ENCODE results near the gene ENPP1. TPM values are rescaled to one million over a fixed set of nuclear protein-coding genes. Genes with fewer than 3 reads are reported as not detected.

The ENPP1 gene
- total RNA-seq, 1 experiment from 2014 or later = 4.1 TPM

GRCh38 chr6:131877999-131878789, 70.4 kb downstream of the ENPP1 start:
- Histone ChIP-seq H3K9me3 (ENCODE audit: insufficient read depth, low read depth) (no peaks in the 10 kb centered on the region; the same call in 1 of the 2 replicates), H3K36me3 (ENCODE audit: low read depth) (no peaks in the 10 kb centered on the region), H3K4me3 (no peak overlapping the region), H2AFZ (no peak overlapping the region), H3K4me2 (no peak overlapping the region), H3K4me1 (replicated peaks; ENCODE audit: insufficient read depth) (no peaks in the 10 kb centered on the region), H3K27ac (no peak overlapping the region), H4K20me1 (ENCODE audit: insufficient read depth) (no peaks in the 10 kb centered on the region), H3F3A (ENCODE audit: insufficient read depth, low read depth) (no peaks in the 10 kb centered on the region), H3K27me3 (ENCODE audit: insufficient read depth, low read depth) (no peaks in the 10 kb centered on the region), H3K9me2 (ENCODE audit: insufficient read depth) (no peaks in the 10 kb centered on the region), H3K79me2 (ENCODE audit: low read depth) (no peaks in the 10 kb centered on the region)
- TF ChIP-seq, protein P1, sequence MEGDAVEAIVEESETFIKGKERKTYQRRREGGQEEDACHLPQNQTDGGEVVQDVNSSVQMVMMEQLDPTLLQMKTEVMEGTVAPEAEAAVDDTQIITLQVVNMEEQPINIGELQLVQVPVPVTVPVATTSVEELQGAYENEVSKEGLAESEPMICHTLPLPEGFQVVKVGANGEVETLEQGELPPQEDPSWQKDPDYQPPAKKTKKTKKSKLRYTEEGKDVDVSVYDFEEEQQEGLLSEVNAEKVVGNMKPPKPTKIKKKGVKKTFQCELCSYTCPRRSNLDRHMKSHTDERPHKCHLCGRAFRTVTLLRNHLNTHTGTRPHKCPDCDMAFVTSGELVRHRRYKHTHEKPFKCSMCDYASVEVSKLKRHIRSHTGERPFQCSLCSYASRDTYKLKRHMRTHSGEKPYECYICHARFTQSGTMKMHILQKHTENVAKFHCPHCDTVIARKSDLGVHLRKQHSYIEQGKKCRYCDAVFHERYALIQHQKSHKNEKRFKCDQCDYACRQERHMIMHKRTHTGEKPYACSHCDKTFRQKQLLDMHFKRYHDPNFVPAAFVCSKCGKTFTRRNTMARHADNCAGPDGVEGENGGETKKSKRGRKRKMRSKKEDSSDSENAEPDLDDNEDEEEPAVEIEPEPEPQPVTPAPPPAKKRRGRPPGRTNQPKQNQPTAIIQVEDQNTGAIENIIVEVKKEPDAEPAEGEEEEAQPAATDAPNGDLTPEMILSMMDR (conservative IDR thresholded peaks at IDR 0.05) = no peak
- no peak for TF ChIP-seq EZH2 (IDR thresholded peaks at IDR 0.05; ENCODE audit: low read depth)
- intact Hi-C loops (cut with micrococcal nuclease; ENCODE audit: unreplicated experiment) = no loop called here
- no peak for DNase-seq
- POLR2A ChIA-PET (ENCODE audit: unreplicated experiment) = no interaction called here
- CTCF ChIA-PET = no interaction called here
- no TSS peak for BruUV-seq (replicated peaks)

- DNase-seq = no peak
- intact Hi-C loops (cut with micrococcal nuclease; ENCODE audit: unreplicated experiment) = no loop called here
- CTCF ChIA-PET = no interaction called here
- no peak overlapping the region; the same call in 1 of the 2 replicates for H2AFZ ChIP-seq
- POLR2A ChIA-PET (ENCODE audit: unreplicated experiment) = no interaction called here
- no peaks in the 10 kb centered on the region for H4K20me1 ChIP-seq (ENCODE audit: insufficient read depth)
- TF ChIP-seq, protein P1 (conservative IDR thresholded peaks at IDR 0.05) = no peak
- TF ChIP-seq EZH2 (IDR thresholded peaks at IDR 0.05; ENCODE audit: low read depth) = no peak
- no peak overlapping the region for H3K4me3 ChIP-seq
- H3K9me3 ChIP-seq (ENCODE audit: insufficient read depth, low read depth) = no peaks in the 10 kb centered on the region
- H3K36me3 ChIP-seq (ENCODE audit: low read depth) = no peaks in the 10 kb centered on the region
- H3K4me2 ChIP-seq = no peak overlapping the region
- no peaks in the 10 kb centered on the region for H3K4me1 ChIP-seq (replicated peaks; ENCODE audit: insufficient read depth)
- no peaks in the 10 kb centered on the region for H3F3A ChIP-seq (ENCODE audit: insufficient read depth, low read depth)
- no peaks in the 10 kb centered on the region for H3K79me2 ChIP-seq (ENCODE audit: low read depth)
- BruUV-seq (replicated peaks) = no TSS peak
- peaks cover 3% of the 10 kb centered on the region; the same call in 1 of the 2 replicates for H3K9me2 ChIP-seq (ENCODE audit: insufficient read depth)
- H3K27me3 ChIP-seq (ENCODE audit: insufficient read depth, low read depth) = no peaks in the 10 kb centered on the region
- H3K27ac ChIP-seq = no peak overlapping the region
These were observed 75.2 kb downstream of the ENPP1 start for GRCh38 chr6:131883016-131883415.

DNA sequence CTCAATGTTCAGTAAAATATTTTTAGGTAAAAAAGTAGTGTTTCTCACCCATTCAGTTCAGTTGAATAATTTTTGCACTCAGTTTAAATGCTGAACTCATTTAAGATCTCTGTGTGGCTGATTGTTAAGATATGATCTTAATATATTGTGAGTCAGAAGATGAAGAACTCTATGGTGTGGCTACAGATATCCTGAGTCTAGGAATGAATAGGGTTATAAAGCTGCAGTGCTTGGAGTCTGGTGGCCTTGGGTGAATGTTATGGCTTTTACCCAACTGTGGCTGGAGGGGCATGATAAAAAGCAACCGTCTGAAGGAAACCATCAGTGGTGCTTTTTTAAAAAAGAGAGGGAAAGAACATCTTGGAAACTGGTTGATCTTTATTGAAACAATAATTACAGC, 77.4 kb downstream of the ENPP1 start:
- Histone ChIP-seq H3F3A (ENCODE audit: insufficient read depth, low read depth) (no peaks in the 10 kb centered on the region), H3K9me3 (ENCODE audit: insufficient read depth, low read depth) (no peaks in the 10 kb centered on the region), H3K27ac (no peak overlapping the region), H2AFZ (no peak overlapping the region), H3K79me2 (ENCODE audit: low read depth) (no peaks in the 10 kb centered on the region), H3K27me3 (ENCODE audit: insufficient read depth, low read depth) (no peaks in the 10 kb centered on the region), H3K36me3 (ENCODE audit: low read depth) (no peaks in the 10 kb centered on the region), H4K20me1 (ENCODE audit: insufficient read depth) (no peaks in the 10 kb centered on the region), H3K9me2 (ENCODE audit: insufficient read depth) (peaks cover 3% of the 10 kb centered on the region; the same call in 1 of the 2 replicates), H3K4me1 (replicated peaks; ENCODE audit: insufficient read depth) (no peaks in the 10 kb centered on the region), H3K4me2 (no peak overlapping the region), H3K4me3 (no peak overlapping the region)
- intact Hi-C loops (cut with micrococcal nuclease; ENCODE audit: unreplicated experiment) = no loop called here
- no TSS peak for BruUV-seq (replicated peaks)
- no peak for DNase-seq
- ChIA-PET POLR2A (ENCODE audit: unreplicated experiment) (no interaction called here), CTCF (no interaction called here)
- TF ChIP-seq EZH2 (IDR thresholded peaks at IDR 0.05; ENCODE audit: low read depth) = no peak
- TF ChIP-seq, protein P1 (conservative IDR thresholded peaks at IDR 0.05) = no peak
